ENCODE data around the gene PRRT1. TPM values are rescaled to one million over a fixed set of nuclear protein-coding genes. Genes with fewer than 3 reads are reported as not detected.

PRRT1 gene
- polyA plus RNA-seq, 2 of the 4 experiments (the other 2 are of a cell fraction): 0.19 to 0.63 TPM

DNA sequence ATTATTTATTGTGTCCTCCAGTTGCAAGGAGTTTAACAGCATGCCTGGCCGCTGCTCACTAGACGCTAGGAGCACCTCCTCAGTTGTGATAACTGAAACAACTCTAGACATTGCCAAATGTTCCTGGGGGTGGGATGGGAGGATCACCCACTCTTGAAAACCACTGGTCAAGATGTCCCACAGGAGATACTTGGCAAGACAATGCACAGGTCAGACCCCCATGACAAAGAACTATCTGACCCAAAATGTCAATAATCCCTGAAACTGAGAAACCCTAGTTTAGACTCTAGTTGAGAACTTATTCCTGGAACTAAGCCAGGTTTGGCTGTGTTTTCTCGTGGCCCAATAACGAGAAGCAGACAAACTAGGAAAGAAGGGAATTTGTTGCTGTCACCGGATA is 12.1 kb downstream of the PRRT1 start (continued):
- TF ChIP-seq, protein P1, sequence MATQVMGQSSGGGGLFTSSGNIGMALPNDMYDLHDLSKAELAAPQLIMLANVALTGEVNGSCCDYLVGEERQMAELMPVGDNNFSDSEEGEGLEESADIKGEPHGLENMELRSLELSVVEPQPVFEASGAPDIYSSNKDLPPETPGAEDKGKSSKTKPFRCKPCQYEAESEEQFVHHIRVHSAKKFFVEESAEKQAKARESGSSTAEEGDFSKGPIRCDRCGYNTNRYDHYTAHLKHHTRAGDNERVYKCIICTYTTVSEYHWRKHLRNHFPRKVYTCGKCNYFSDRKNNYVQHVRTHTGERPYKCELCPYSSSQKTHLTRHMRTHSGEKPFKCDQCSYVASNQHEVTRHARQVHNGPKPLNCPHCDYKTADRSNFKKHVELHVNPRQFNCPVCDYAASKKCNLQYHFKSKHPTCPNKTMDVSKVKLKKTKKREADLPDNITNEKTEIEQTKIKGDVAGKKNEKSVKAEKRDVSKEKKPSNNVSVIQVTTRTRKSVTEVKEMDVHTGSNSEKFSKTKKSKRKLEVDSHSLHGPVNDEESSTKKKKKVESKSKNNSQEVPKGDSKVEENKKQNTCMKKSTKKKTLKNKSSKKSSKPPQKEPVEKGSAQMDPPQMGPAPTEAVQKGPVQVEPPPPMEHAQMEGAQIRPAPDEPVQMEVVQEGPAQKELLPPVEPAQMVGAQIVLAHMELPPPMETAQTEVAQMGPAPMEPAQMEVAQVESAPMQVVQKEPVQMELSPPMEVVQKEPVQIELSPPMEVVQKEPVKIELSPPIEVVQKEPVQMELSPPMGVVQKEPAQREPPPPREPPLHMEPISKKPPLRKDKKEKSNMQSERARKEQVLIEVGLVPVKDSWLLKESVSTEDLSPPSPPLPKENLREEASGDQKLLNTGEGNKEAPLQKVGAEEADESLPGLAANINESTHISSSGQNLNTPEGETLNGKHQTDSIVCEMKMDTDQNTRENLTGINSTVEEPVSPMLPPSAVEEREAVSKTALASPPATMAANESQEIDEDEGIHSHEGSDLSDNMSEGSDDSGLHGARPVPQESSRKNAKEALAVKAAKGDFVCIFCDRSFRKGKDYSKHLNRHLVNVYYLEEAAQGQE (IDR thresholded peaks at IDR 0.05): no peak
- no peak for TF ChIP-seq NFE2L2 (conservative IDR thresholded peaks at IDR 0.05; ENCODE audit: low read length)
- TF ChIP-seq ZC3H11A (IDR thresholded peaks at IDR 0.05): no peak

DNA sequence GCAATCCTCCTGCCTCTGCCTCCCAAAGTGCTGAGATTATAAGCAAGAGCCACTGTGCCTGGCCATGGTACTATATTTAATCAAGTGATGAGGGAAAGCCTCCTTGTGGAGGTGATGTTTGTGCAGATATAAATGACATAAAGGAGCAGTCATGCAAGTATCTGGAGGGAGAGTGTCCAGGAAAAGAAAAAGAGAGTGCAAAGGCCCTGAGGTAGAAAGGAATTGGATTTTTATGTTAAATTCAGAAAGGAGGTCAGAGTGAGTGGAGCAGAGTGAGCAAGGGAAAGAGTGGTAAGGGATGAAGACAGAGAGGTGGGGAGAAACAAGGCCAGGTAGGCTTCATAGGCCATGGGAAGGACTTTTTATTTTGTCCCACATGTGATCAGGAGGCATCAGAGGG is 14.3 kb downstream of the PRRT1 start:
- POLR2A ChIA-PET: no interaction called here
- no peak for FAIRE-seq
- DNase-seq (ENCODE audit: low read depth in 1 of 2, low spot score in 1 of 2): no peak
- H3K27ac ChIP-seq: no peak overlapping the region
- H3K4me3 ChIP-seq: no peak overlapping the region
- H3K4me2 ChIP-seq: no peak overlapping the region
- TF ChIP-seq BHLHE40 (IDR thresholded peaks at IDR 0.05; ENCODE audit: low read depth, low read length): no peak
- TF ChIP-seq GATA3 (IDR thresholded peaks at IDR 0.05; ENCODE audit: borderline replicate concordance): no peak
- no peak for TF ChIP-seq FOSL2 (IDR thresholded peaks at IDR 0.05)
- no peak for TF ChIP-seq FOSL2 (CRISPR knock-in tag; IDR thresholded peaks at IDR 0.05)
- TF ChIP-seq EP300 (IDR thresholded peaks at IDR 0.05): no peak
- TF ChIP-seq RNF2 (IDR thresholded peaks at IDR 0.05; ENCODE audit: borderline replicate concordance, low read depth): no peak
- no peak for TF ChIP-seq CBX2 (IDR thresholded peaks at IDR 0.05; ENCODE audit: borderline replicate concordance, low read depth)
- TF ChIP-seq, protein P2, sequence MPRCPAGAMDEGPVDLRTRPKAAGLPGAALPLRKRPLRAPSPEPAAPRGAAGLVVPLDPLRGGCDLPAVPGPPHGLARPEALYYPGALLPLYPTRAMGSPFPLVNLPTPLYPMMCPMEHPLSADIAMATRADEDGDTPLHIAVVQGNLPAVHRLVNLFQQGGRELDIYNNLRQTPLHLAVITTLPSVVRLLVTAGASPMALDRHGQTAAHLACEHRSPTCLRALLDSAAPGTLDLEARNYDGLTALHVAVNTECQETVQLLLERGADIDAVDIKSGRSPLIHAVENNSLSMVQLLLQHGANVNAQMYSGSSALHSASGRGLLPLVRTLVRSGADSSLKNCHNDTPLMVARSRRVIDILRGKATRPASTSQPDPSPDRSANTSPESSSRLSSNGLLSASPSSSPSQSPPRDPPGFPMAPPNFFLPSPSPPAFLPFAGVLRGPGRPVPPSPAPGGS (IDR thresholded peaks at IDR 0.05): no peak
- TF ChIP-seq, protein P3, sequence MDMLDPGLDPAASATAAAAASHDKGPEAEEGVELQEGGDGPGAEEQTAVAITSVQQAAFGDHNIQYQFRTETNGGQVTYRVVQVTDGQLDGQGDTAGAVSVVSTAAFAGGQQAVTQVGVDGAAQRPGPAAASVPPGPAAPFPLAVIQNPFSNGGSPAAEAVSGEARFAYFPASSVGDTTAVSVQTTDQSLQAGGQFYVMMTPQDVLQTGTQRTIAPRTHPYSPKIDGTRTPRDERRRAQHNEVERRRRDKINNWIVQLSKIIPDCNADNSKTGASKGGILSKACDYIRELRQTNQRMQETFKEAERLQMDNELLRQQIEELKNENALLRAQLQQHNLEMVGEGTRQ (IDR thresholded peaks at IDR 0.05): no peak
- TF ChIP-seq ESRRA (IDR thresholded peaks at IDR 0.05; ENCODE audit: borderline replicate concordance, low read length): no peak
- no peak for TF ChIP-seq HDAC2 (IDR thresholded peaks at IDR 0.05)
- no peak for TF ChIP-seq FOXS1 (CRISPR knock-in tag; IDR thresholded peaks at IDR 0.05)
- TF ChIP-seq SREBF2 (IDR thresholded peaks at IDR 0.05): no peak
- TF ChIP-seq CBX8 (IDR thresholded peaks at IDR 0.05): no peak
- no peak for TF ChIP-seq FOSB (CRISPR knock-in tag; IDR thresholded peaks at IDR 0.05)
- no peak for TF ChIP-seq CHD2 (IDR thresholded peaks at IDR 0.05; ENCODE audit: low read length, partially characterized antibody)
- H3K4me1 ChIP-seq: no peaks in the 10 kb centered on the region
- no peaks in the 10 kb centered on the region for H3K9me3 ChIP-seq
- ATAC-seq: no peak
- CTCF ChIA-PET: interaction anchor here (0.7 kb wide), 1 partner anchor 13 kb away, joined by 3 read pairs; no protein-coding TSS in a partner anchor

DNA sequence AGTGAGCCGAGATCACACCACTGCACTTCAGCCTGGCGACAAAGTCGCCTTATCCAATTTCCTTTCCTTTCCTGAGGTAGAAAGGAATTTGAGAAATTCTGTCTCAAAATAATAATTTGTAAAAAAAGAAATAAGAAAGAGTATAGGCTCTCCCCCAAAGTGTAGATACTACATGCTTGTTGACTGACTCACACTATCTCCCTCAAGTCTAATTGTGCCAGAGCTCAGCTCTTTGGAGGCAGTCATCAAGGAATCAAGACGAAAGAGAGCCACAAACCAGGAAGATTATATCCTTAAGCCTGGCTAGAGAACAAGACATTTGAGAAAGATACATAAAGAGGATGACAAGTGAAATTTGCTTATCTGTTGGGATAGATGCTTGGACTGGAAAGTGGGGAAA is 18.0 kb downstream of the PRRT1 start:
- 78% methylated on average over 4 of the region's 4 CpGs for WGBS (ENCODE audit: missing lambda C conversion rate)
- no peak overlapping the region for H3K4me3 ChIP-seq
- H3K9me3 ChIP-seq: no peaks in the 10 kb centered on the region
- H3K4me2 ChIP-seq: no peak overlapping the region
- ChIA-PET POLR2A (no interaction called here), CTCF (no interaction called here)
- H3K27ac ChIP-seq: no peak overlapping the region
- DNase-seq (ENCODE audit: low read depth in 1 of 2, low spot score in 1 of 2): no peak
- no peak for ATAC-seq
- no peak for FAIRE-seq
- H3K4me1 ChIP-seq: peaks cover 7% of the 10 kb centered on the region
- no peak for TF ChIP-seq CHD4 (IDR thresholded peaks at IDR 0.05; ENCODE audit: borderline replicate concordance)
- TF ChIP-seq HEYL (CRISPR knock-in tag; IDR thresholded peaks at IDR 0.05): no peak
- TF ChIP-seq, protein P4, sequence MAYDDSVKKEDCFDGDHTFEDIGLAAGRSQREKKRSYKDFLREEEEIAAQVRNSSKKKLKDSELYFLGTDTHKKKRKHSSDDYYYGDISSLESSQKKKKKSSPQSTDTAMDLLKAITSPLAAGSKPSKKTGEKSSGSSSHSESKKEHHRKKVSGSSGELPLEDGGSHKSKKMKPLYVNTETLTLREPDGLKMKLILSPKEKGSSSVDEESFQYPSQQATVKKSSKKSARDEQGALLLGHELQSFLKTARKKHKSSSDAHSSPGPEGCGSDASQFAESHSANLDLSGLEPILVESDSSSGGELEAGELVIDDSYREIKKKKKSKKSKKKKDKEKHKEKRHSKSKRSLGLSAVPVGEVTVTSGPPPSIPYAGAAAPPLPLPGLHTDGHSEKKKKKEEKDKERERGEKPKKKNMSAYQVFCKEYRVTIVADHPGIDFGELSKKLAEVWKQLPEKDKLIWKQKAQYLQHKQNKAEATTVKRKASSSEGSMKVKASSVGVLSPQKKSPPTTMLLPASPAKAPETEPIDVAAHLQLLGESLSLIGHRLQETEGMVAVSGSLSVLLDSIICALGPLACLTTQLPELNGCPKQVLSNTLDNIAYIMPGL (CRISPR knock-in tag; IDR thresholded peaks at IDR 0.05; ENCODE audit: borderline replicate concordance): no peak
- no peak for TF ChIP-seq GATA3 (IDR thresholded peaks at IDR 0.05; ENCODE audit: borderline replicate concordance)
- TF ChIP-seq NPAS2 (CRISPR knock-in tag; IDR thresholded peaks at IDR 0.05; ENCODE audit: borderline replicate concordance): no peak
- TF ChIP-seq, protein P5, sequence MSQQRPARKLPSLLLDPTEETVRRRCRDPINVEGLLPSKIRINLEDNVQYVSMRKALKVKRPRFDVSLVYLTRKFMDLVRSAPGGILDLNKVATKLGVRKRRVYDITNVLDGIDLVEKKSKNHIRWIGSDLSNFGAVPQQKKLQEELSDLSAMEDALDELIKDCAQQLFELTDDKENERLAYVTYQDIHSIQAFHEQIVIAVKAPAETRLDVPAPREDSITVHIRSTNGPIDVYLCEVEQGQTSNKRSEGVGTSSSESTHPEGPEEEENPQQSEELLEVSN (IDR thresholded peaks at IDR 0.05; ENCODE audit: borderline replicate concordance, low read depth): no peak
- no peak for TF ChIP-seq SMC3 (IDR thresholded peaks at IDR 0.05)
- no peak for TF ChIP-seq TP53 (CRISPR knock-in tag; IDR thresholded peaks at IDR 0.05)
- TF ChIP-seq, protein P1 (IDR thresholded peaks at IDR 0.05): no peak
